Measurements from ENCODE around the gene STX16.

- TF ChIP-seq CTCF (IDR thresholded peaks at IDR 0.05 in 2 of 3, conservative IDR thresholded peaks at IDR 0.05 in 1 of 3; ENCODE audit: insufficient read depth in 2 of 3, low read depth in 1 of 3, low read length in 3 of 3) (no peak), CEBPZ (IDR thresholded peaks at IDR 0.05; ENCODE audit: borderline replicate concordance, low read depth, low read length) (no peak), CREM (IDR thresholded peaks at IDR 0.05; ENCODE audit: low read depth) (no peak)
Observed at GRCh38 chr20:58657986-58658385, 6.9 kb downstream of the STX16 start.
